OCI-LY1 (cell line): ENCODE results near the gene VPS35.

Experiments
- H2AFZ ChIP-seq: fragments of 200-600 bp; sonication (generic), shearing (Covaris generic); 2 replicates; pipeline ENCODE4 v1.6.0; 2014; ENCODE audit warnings: antibody characterized with exemption, mild to moderate bottlenecking, low read length
- H3F3A ChIP-seq: fragments of 200-600 bp; sonication (generic), shearing (Covaris generic); 2 replicates; pipeline ENCODE4 v1.6.0; 2014; ENCODE audit warnings: mild to moderate bottlenecking, antibody characterized with exemption, low read length, moderate library complexity; ENCODE audit not compliant: insufficient read depth
- H3K27ac ChIP-seq: fragments of 200-600 bp; sonication (generic); 2 replicates; pipeline ENCODE4 v1.5.1; 2014; ENCODE audit warnings: low read length, mixed run types, mild to moderate bottlenecking, low read depth; ENCODE audit not compliant: poor library complexity, severe bottlenecking
- H3K27me3 ChIP-seq: fragments of 200-600 bp; sonication (generic); 2 replicates; pipeline ENCODE4 v1.6.0; 2014; ENCODE audit warnings: antibody characterized with exemption, mild to moderate bottlenecking, low read length, moderate library complexity; ENCODE audit not compliant: insufficient read depth
- H3K36me3 ChIP-seq: fragments of 200-600 bp; sonication (generic); 2 replicates; pipeline ENCODE4 v1.6.1; 2014; ENCODE audit warnings: mild to moderate bottlenecking, antibody characterized with exemption, low read length, moderate library complexity, mixed read lengths; ENCODE audit not compliant: insufficient read depth
- H3K4me1 ChIP-seq: fragments of 200-600 bp; sonication (generic); 2 replicates; pipeline ENCODE4 v1.5.1; 2014; ENCODE audit warnings: mild to moderate bottlenecking, low read length, moderate library complexity; ENCODE audit not compliant: insufficient read depth, severe bottlenecking
- H3K4me2 ChIP-seq: fragments of 200-600 bp; sonication (generic), shearing (Covaris generic); 2 replicates; pipeline ENCODE4 v1.6.1; 2014; ENCODE audit warnings: low read length
- H3K4me3 ChIP-seq: fragments of 200-600 bp; sonication (generic); 2 replicates; pipeline ENCODE4 v1.5.1; 2014; ENCODE audit warnings: low read length, low read depth, mild to moderate bottlenecking, mixed read lengths; ENCODE audit not compliant: poor library complexity, severe bottlenecking
- H3K79me2 ChIP-seq: fragments of 200-600 bp; shearing (Covaris generic); 2 replicates; pipeline ENCODE4 v1.6.1; 2016; ENCODE audit warnings: mixed run types, low read length, mixed read lengths; ENCODE audit not compliant: insufficient read depth
- H3K9ac ChIP-seq: fragments of 200-600 bp; sonication (generic), shearing (Covaris generic); 2 replicates; pipeline ENCODE4 v1.6.1; 2014; ENCODE audit warnings: mild to moderate bottlenecking, low read length, mixed read lengths
- H3K9me2 ChIP-seq: fragments of 200-600 bp; sonication (generic), shearing (Covaris generic); 2 replicates; pipeline ENCODE4 v1.6.1; 2014; ENCODE audit warnings: low read depth, mild to moderate bottlenecking, low read length, mixed read lengths
- H3K9me3 ChIP-seq: fragments of 200-600 bp; shearing (Covaris generic); 2 replicates; pipeline ENCODE4 v1.6.1; 2014; ENCODE audit warnings: low read length, mixed read lengths
- H4K20me1 ChIP-seq: fragments of 200-600 bp; sonication (generic), shearing (Covaris generic); 2 replicates; pipeline ENCODE4 v1.6.0; 2016; ENCODE audit warnings: mild to moderate bottlenecking, low read length; ENCODE audit not compliant: insufficient read depth
- CTCF ChIP-seq: fragments of 200-600 bp; sonication (generic), shearing (Covaris generic); IDR thresholded peaks from 2 replicates; pipeline ENCODE4 v1.5.1; 2017; ENCODE audit warnings: mild to moderate bottlenecking, antibody characterized with exemption, low read length, moderate library complexity, mixed read lengths
- EZH2 ChIP-seq: fragments of 200-600 bp; sonication (generic), shearing (Covaris generic); IDR thresholded peaks from 2 replicates; pipeline ENCODE4 v1.8.0; 2017; ENCODE audit warnings: borderline replicate concordance, mixed run types, mild to moderate bottlenecking, antibody characterized with exemption, low read length, moderate library complexity, mixed read lengths

VPS35 gene

GRCh38 chr16:46673320-46674013 lies 15.5 kb downstream of the VPS35 start:
- H3K79me2 ChIP-seq, result no peaks in the 10 kb centered on the region
- H3K36me3 ChIP-seq, result peaks cover 82% of the 10 kb centered on the region

DNA sequence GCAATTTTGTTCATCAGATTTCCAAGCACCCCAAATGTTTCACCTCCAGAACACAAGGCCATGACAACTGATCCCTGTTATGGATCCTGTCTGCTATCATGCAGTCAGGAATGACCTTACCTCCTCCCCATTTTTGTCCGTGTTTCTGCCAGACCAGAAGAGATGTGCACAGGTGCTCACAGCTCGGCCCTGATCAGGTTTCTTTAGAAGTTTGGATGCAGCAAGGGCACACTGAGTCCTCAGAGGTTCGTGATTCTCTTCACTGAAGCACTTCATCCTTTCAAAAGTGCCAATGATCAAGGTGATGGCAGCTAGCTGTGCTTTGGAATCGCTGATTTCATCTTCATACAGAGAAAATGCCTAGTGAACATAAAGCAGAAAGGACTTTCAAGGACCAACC lies 26.9 kb downstream of the VPS35 start:
- no peak overlapping the region for H3K4me3 ChIP-seq
- no peak overlapping the region for H3K27ac ChIP-seq
- H3K9me2 ChIP-seq, result no peaks in the 10 kb centered on the region
- peaks cover 74% of the 10 kb centered on the region for H3K36me3 ChIP-seq
- no peaks in the 10 kb centered on the region for H3K27me3 ChIP-seq
- no peak overlapping the region for H3K9ac ChIP-seq
- H3K4me2 ChIP-seq, result no peak overlapping the region
- TF ChIP-seq EZH2 (no peak), CTCF (no peak)
- H3K9me3 ChIP-seq, result no peaks in the 10 kb centered on the region
- H3K79me2 ChIP-seq, result no peaks in the 10 kb centered on the region
- no peaks in the 10 kb centered on the region; the same call in 1 of the 2 replicates for H3F3A ChIP-seq
- H4K20me1 ChIP-seq, result no peaks in the 10 kb centered on the region
- no peaks in the 10 kb centered on the region for H3K4me1 ChIP-seq
- H2AFZ ChIP-seq, result no peak overlapping the region

More at GRCh38 chr16:46673320-46674013, 15.5 kb downstream of the VPS35 start:
- Histone ChIP-seq H3K9ac (no peak overlapping the region), H3F3A (no peaks in the 10 kb centered on the region), H3K27ac (peak overlapping the region; percentile 72), H3K9me2 (no peaks in the 10 kb centered on the region), H4K20me1 (no peaks in the 10 kb centered on the region), H3K27me3 (no peaks in the 10 kb centered on the region), H3K4me1 (peaks cover 12% of the 10 kb centered on the region), H2AFZ (no peak overlapping the region), H3K4me2 (no peak overlapping the region), H3K4me3 (no peak overlapping the region), H3K9me3 (no peaks in the 10 kb centered on the region)
- TF ChIP-seq CTCF (peak; percentile 97), EZH2 (no peak)

DNA sequence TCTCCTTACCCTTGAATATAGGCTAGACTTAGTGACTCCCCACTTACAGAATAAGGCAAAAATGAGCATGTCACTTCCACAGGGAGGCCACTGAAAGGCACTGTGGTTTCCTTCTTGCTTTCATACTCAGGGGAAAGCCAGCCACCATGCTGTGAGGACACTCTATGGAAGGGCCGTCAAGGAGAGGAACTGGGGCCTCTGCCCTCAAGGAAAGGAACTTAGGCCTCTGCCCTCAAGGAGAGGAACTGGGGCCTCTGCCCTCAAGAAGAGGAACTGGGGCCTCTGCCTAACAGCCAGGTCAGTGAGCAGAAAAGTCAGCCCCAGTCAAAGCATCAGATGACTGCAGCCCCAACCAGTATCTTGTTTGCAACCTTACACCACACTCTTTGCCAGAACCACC lies 30.1 kb downstream of the VPS35 start:
- no peaks in the 10 kb centered on the region for H3K9me2 ChIP-seq
- no peak overlapping the region for H2AFZ ChIP-seq
- TF ChIP-seq CTCF, result no peak
- H3K9ac ChIP-seq, result no peak overlapping the region
- H4K20me1 ChIP-seq, result no peaks in the 10 kb centered on the region
- peaks cover 51% of the 10 kb centered on the region for H3K36me3 ChIP-seq
- no peaks in the 10 kb centered on the region; the same call in 1 of the 2 replicates for H3F3A ChIP-seq
- H3K4me1 ChIP-seq, result no peaks in the 10 kb centered on the region
- H3K79me2 ChIP-seq, result no peaks in the 10 kb centered on the region
- H3K9me3 ChIP-seq, result no peaks in the 10 kb centered on the region
- no peaks in the 10 kb centered on the region for H3K27me3 ChIP-seq
- H3K4me3 ChIP-seq, result no peak overlapping the region
- peak overlapping the region; percentile 11 for H3K27ac ChIP-seq
- H3K4me2 ChIP-seq, result no peak overlapping the region
